Measurements from ENCODE around the gene SLC17A3.

GRCh38 chr6:25875926-25876602 is 2.0 kb upstream of the SLC17A3 start:
- no peak for TF ChIP-seq ZNF462 (CRISPR knock-in tag; IDR thresholded peaks at IDR 0.05)
- no peak for TF ChIP-seq CTCF (conservative IDR thresholded peaks at IDR 0.05; ENCODE audit: low read depth in 2 of 2)
- TF ChIP-seq POLR2AphosphoS5 (IDR thresholded peaks at IDR 0.05; ENCODE audit: low read depth), result no peak
- no peak for TF ChIP-seq REST (IDR thresholded peaks at IDR 0.05; ENCODE audit: unreplicated experiment)
- no peak for TF ChIP-seq EZH2 (IDR thresholded peaks at IDR 0.05; ENCODE audit: low read depth, unreplicated experiment)
- TF ChIP-seq, protein P1, sequence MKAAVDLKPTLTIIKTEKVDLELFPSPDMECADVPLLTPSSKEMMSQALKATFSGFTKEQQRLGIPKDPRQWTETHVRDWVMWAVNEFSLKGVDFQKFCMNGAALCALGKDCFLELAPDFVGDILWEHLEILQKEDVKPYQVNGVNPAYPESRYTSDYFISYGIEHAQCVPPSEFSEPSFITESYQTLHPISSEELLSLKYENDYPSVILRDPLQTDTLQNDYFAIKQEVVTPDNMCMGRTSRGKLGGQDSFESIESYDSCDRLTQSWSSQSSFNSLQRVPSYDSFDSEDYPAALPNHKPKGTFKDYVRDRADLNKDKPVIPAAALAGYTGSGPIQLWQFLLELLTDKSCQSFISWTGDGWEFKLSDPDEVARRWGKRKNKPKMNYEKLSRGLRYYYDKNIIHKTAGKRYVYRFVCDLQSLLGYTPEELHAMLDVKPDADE (IDR thresholded peaks at IDR 0.05), result no peak
- TF ChIP-seq STAT1 (IDR thresholded peaks at IDR 0.05; ENCODE audit: unreplicated experiment), result no peak
- TF ChIP-seq EZH2phosphoT487 (IDR thresholded peaks at IDR 0.05; ENCODE audit: unreplicated experiment), result no peak
- TF ChIP-seq CREB1 (CRISPR knock-in tag; IDR thresholded peaks at IDR 0.05; ENCODE audit: low read depth), result no peak
- TF ChIP-seq ZNF114 (CRISPR knock-in tag; IDR thresholded peaks at IDR 0.05), result no peak
- no peak for TF ChIP-seq JUNB (IDR thresholded peaks at IDR 0.05; ENCODE audit: unreplicated experiment)
